Measurements from ENCODE around the gene CREBBP. TPM values are rescaled to one million over a fixed set of nuclear protein-coding genes. Genes with fewer than 3 reads are reported as not detected.

Gene CREBBP
- total RNA-seq, 1 experiment from 2014 or later: 79.6 TPM

DNA sequence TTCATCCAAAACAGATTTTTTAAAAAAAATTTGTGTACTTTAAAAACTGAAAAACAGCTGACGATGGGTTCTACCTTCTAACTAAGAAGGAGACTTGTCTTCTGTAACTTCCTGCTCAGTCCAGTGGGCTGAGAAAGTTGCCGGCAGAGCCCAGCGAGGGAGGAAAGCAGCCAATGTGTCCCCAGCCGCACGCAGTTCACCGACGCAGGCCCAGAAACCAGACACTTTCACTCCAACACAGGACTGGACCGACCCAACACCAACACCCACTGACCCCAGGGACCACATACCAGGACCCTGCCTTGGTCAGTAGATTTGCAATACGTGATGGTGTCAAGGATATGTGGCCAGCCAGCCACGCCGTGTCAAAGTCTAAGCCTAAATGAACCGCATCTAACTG lies 188.8 kb downstream of the CREBBP start:
- ChIA-PET POLR2A (ENCODE audit: low non-redundant PET) (no interaction called here), CTCF (interaction anchor here (1.1 kb wide), 1 partner anchor 712 kb away, joined by 3 read pairs; no protein-coding TSS in a partner anchor)
- Histone ChIP-seq H3K27me3 (replicated peaks; ENCODE audit: insufficient read depth, low read depth, low read length, poor library complexity) (no peaks in the 10 kb centered on the region), H3K9me3 (ENCODE audit: low read depth, low read length, poor library complexity, severe bottlenecking) (no peaks in the 10 kb centered on the region), H3K36me3 (ENCODE audit: insufficient read depth, low read length, poor library complexity, severe bottlenecking) (peaks cover 40% of the 10 kb centered on the region), H3K27ac (ENCODE audit: low read depth, low read length, poor library complexity, severe bottlenecking) (peak overlapping the region; percentile 59), H3K4me3 (ENCODE audit: low read depth, low read length, poor library complexity, severe bottlenecking) (no peak overlapping the region), H3K4me1 (ENCODE audit: insufficient read depth, low read length, poor library complexity, severe bottlenecking) (peaks cover 12% of the 10 kb centered on the region)
- intact Hi-C loops (cut with micrococcal nuclease; ENCODE audit: unreplicated experiment): loop anchor here (10.0 kb wide), 2 partner anchors 183 to 563 kb away; no protein-coding TSS in a partner anchor
- TF ChIP-seq EZH2 (IDR thresholded peaks at IDR 0.05; ENCODE audit: borderline replicate concordance, low read depth, low read length, poor library complexity, severe bottlenecking): no peak
- TF ChIP-seq, protein P1, sequence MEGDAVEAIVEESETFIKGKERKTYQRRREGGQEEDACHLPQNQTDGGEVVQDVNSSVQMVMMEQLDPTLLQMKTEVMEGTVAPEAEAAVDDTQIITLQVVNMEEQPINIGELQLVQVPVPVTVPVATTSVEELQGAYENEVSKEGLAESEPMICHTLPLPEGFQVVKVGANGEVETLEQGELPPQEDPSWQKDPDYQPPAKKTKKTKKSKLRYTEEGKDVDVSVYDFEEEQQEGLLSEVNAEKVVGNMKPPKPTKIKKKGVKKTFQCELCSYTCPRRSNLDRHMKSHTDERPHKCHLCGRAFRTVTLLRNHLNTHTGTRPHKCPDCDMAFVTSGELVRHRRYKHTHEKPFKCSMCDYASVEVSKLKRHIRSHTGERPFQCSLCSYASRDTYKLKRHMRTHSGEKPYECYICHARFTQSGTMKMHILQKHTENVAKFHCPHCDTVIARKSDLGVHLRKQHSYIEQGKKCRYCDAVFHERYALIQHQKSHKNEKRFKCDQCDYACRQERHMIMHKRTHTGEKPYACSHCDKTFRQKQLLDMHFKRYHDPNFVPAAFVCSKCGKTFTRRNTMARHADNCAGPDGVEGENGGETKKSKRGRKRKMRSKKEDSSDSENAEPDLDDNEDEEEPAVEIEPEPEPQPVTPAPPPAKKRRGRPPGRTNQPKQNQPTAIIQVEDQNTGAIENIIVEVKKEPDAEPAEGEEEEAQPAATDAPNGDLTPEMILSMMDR (conservative IDR thresholded peaks at IDR 0.05; ENCODE audit: low read depth, low read length): no peak
- no peak for DNase-seq (ENCODE audit: low spot score)
- no TSS peak for BruUV-seq (replicated peaks)

DNA sequence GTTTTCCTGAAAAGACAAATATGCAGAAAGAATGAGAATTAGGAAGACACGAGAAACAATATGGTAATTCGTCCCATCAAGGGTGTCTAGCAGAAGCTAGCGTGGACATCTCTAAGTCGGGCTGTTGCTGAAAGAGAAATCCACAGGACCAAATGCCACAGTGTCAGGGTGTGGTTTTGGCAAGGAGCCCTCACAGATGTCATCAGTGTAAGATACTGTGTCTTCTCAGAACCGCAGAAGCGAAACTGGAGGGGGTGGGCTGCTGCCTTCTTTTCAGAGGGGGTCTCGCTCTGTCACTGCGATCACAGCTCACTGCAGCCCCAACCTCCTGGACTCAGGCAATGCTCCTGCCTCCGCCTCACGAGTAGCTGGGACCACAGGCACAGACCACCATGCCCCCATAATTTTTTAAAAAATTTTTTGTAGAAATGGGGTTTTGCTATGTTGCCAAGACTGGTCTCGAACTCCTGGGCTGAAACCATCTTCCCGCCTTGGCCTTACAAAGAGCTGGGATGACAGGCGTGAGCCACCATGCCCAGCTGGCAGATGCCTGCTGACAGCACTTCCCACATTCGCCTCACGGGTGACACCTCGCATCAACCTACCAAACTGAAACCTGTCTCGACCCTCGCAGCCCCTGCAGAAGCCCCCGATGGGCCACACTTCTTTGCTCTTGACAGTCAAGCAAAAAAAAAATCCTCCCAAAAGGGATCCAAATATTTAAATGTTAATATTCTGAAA lies 189.4 kb downstream of the CREBBP start:
- TF ChIP-seq, protein P1 (conservative IDR thresholded peaks at IDR 0.05; ENCODE audit: low read depth, low read length): no peak; the same call in 1 of the 2 replicates
- TF ChIP-seq EZH2 (IDR thresholded peaks at IDR 0.05; ENCODE audit: borderline replicate concordance, low read depth, low read length, poor library complexity, severe bottlenecking): no peak
- no peak overlapping the region for H3K4me3 ChIP-seq (ENCODE audit: low read depth, low read length, poor library complexity, severe bottlenecking)
- no TSS peak for BruUV-seq (replicated peaks)
- H3K9me3 ChIP-seq (ENCODE audit: low read depth, low read length, poor library complexity, severe bottlenecking): no peaks in the 10 kb centered on the region
- peaks cover 12% of the 10 kb centered on the region for H3K4me1 ChIP-seq (ENCODE audit: insufficient read depth, low read length, poor library complexity, severe bottlenecking)
- intact Hi-C loops (cut with micrococcal nuclease; ENCODE audit: unreplicated experiment): loop anchor here (10.0 kb wide), 2 partner anchors 184 to 564 kb away; no protein-coding TSS in a partner anchor
- no peaks in the 10 kb centered on the region for H3K27me3 ChIP-seq (replicated peaks; ENCODE audit: insufficient read depth, low read depth, low read length, poor library complexity)
- H3K27ac ChIP-seq (ENCODE audit: low read depth, low read length, poor library complexity, severe bottlenecking): peak overlapping the region; percentile 59
- H3K36me3 ChIP-seq (ENCODE audit: insufficient read depth, low read length, poor library complexity, severe bottlenecking): peaks cover 45% of the 10 kb centered on the region
- no peak for DNase-seq (ENCODE audit: low spot score)
- POLR2A ChIA-PET (ENCODE audit: low non-redundant PET): no interaction called here
- CTCF ChIA-PET: interaction anchor here (0.6 to 1.6 kb wide), 4 partner anchors 8 to 713 kb away, joined by 3 to 7 read pairs (median 5); no protein-coding TSS in a partner anchor

DNA sequence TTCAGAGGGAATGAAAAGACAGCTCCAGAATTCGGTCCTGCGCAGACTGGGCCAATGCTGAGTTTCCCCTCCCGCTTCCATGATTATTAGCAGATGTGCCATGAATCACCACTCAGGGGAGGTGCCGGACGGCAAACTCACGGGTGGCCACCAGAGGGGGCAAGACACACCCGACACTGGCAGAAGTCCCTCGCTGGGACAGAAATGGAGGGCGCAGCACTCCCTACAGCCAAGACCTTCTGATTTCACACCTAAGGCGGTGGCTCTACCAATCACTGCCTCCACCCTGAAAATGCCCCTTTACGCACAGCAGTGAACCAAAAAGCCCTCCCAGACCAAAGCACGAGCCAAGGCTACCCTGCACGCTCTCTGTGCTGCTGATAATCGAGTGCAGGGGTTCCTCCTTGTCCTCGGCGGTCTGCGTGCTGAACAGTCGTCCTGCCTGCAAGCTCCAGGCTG lies 190.0 kb downstream of the CREBBP start:
- Histone ChIP-seq H3K36me3 (ENCODE audit: insufficient read depth, low read length, poor library complexity, severe bottlenecking) (peaks cover 51% of the 10 kb centered on the region), H3K27me3 (replicated peaks; ENCODE audit: insufficient read depth, low read depth, low read length, poor library complexity) (no peaks in the 10 kb centered on the region), H3K27ac (ENCODE audit: low read depth, low read length, poor library complexity, severe bottlenecking) (peak overlapping the region; percentile 21), H3K4me1 (ENCODE audit: insufficient read depth, low read length, poor library complexity, severe bottlenecking) (peaks cover 12% of the 10 kb centered on the region), H3K4me3 (ENCODE audit: low read depth, low read length, poor library complexity, severe bottlenecking) (no peak overlapping the region), H3K9me3 (ENCODE audit: low read depth, low read length, poor library complexity, severe bottlenecking) (no peaks in the 10 kb centered on the region)
- CTCF ChIA-PET: interaction anchor here (0.5 to 1.6 kb wide), 8 partner anchors 7 to 714 kb away, joined by 3 to 18 read pairs (median 4); no protein-coding TSS in a partner anchor
- intact Hi-C loops (cut with micrococcal nuclease; ENCODE audit: unreplicated experiment): loop anchor here (10.0 kb wide), 2 partner anchors 184 to 564 kb away; no protein-coding TSS in a partner anchor
- POLR2A ChIA-PET (ENCODE audit: low non-redundant PET): no interaction called here
- no peak for TF ChIP-seq EZH2 (IDR thresholded peaks at IDR 0.05; ENCODE audit: borderline replicate concordance, low read depth, low read length, poor library complexity, severe bottlenecking)
- TF ChIP-seq, protein P1 (conservative IDR thresholded peaks at IDR 0.05; ENCODE audit: low read depth, low read length): peak; percentile 98
- DNase-seq (ENCODE audit: low spot score): peak; percentile 95
- BruUV-seq (replicated peaks): no TSS peak

All from A673 (cell line).